Esophagus muscularis mucosa (tissue), 4 donors: Measurements from ENCODE around the gene CRYL1. TPM values are rescaled to one million over a fixed set of nuclear protein-coding genes. Genes with fewer than 3 reads are reported as not detected.

ENCODE experiments used
- DNase-seq: peaks from one replicate; pipeline ENCODE4 v3.0.0-alpha.2; 2017; ENCODE audit errors: extremely low spot score
- H3K27ac ChIP-seq, 4 donors: fragments of 200-600 bp; sonication (generic); replicated peaks in 1 of 4; 1 replicate in 3 of 4; 2 replicates in 1 of 4; pipeline ENCODE4 v1.5.1; 2016 to 2019; ENCODE audit warnings: mild to moderate bottlenecking in 1 of 4
- H3K27me3 ChIP-seq, 4 donors: fragments of 200-600 bp; sonication (generic); one replicate each; pipeline versions ENCODE4 v1.5.1 to v1.6.0; 2016 to 2019
- H3K36me3 ChIP-seq, 4 donors: fragments of 200-600 bp; sonication (generic); one replicate each; pipeline ENCODE4 v1.5.1; 2016 to 2019
- H3K4me1 ChIP-seq, 4 donors: fragments of 200-600 bp; sonication (generic); one replicate each; pipeline ENCODE4 v1.5.1; 2016 to 2019
- H3K4me3 ChIP-seq, 4 donors: fragments of 200-600 bp; sonication (generic); 1 replicate in 2 of 4; 2 replicates in 2 of 4; pipeline ENCODE4 v1.5.1; 2016 to 2019; ENCODE audit warnings: mild to moderate bottlenecking in 4 of 4, moderate library complexity in 1 of 4
- H3K9me3 ChIP-seq, 4 donors: fragments of 200-600 bp; sonication (generic); 1 replicate in 3 of 4; 2 replicates in 1 of 4; pipeline ENCODE4 v1.5.1; 2016 to 2019
- CTCF ChIP-seq, 3 experiments: fragments of 200-600 bp in 2 of 3; fragments of 450-650 bp in 1 of 3; sonication (generic) in 2 of 3; IDR thresholded peaks; one replicate each; pipeline ENCODE4 v1.5.1; 2017 to 2019; ENCODE audit warnings: antibody characterized with exemption in 3 of 3, mild to moderate bottlenecking in 2 of 3, moderate library complexity in 1 of 3
- EP300 ChIP-seq: sonication (generic); formaldehyde crosslinking; IDR thresholded peaks from one replicate; pipeline ENCODE4 v1.6.1; 2017; ENCODE audit warnings: antibody characterized with exemption
- POLR2A ChIP-seq: fragments of 450-650 bp; IDR thresholded peaks from one replicate; pipeline ENCODE4 v1.6.1; 2017; ENCODE audit warnings: antibody characterized with exemption, moderate library complexity, mild to moderate bottlenecking, low read depth
- POLR2AphosphoS5 ChIP-seq, 2 donors: sonication (generic); formaldehyde crosslinking; IDR thresholded peaks; one replicate each; pipeline ENCODE4 v1.6.1; 2017; ENCODE audit warnings: antibody characterized with exemption in 2 of 2
- WGBS: methylation state at CpG from one replicate; pipeline ENCODE4 v1.1.5; 2018; 5-methylcytosine and 5-hydroxymethylcytosine counted together
- intact Hi-C: fragments of 100-400 bp; cut with DNase I; formaldehyde crosslinking; loops from one replicate; pipeline ENCODE4 v1.15.1; 2023
- total RNA-seq, 4 donors: library from RNA; depleted of rRNA; stranded (reverse); fragments of >200 nt; gene quantifications; one replicate each; pipeline versions ENCODE4 v1.1.0 to v1.2.1, GENCODE V29; 2016

The CRYL1 gene
- total RNA-seq, 4 donors from 2014 or later: 42.3 to 59.3 (median 45.4) TPM

GRCh38 chr13:20426766-20427448 is 98.8 kb downstream of the CRYL1 start:
- TF ChIP-seq CTCF (IDR thresholded peaks at IDR 0.05): no peak
- no peak for TF ChIP-seq POLR2AphosphoS5 (IDR thresholded peaks at IDR 0.05)
- TF ChIP-seq EP300: no peak
- no peak for TF ChIP-seq POLR2A
- Histone ChIP-seq H3K27ac (no peak overlapping the region), H3K4me1 (peaks cover 0 to 7% (median 0%) of the 10 kb centered on the region in 4 donors), H3K27me3 (no peaks in the 10 kb centered on the region), H3K9me3 (no peaks in the 10 kb centered on the region), H3K36me3 (peaks cover 4 to 63% (median 30%) of the 10 kb centered on the region in 4 donors), H3K4me3 (no peak overlapping the region)
- intact Hi-C loops: no loop called here
- 62% methylated on average over 11 of the region's 11 CpGs for WGBS
- DNase-seq: peak; percentile 86

GRCh38 chr13:20425819-20426219 is 99.8 kb downstream of the CRYL1 start:
- no peak for TF ChIP-seq POLR2A
- no peak for TF ChIP-seq EP300
- no peak for TF ChIP-seq POLR2AphosphoS5 (IDR thresholded peaks at IDR 0.05)
- no peak for TF ChIP-seq CTCF (IDR thresholded peaks at IDR 0.05)
- Histone ChIP-seq H3K27me3 (no peaks in the 10 kb centered on the region), H3K4me1 (peaks cover 0 to 7% (median 0%) of the 10 kb centered on the region in 4 donors), H3K9me3 (no peaks in the 10 kb centered on the region), H3K27ac (no peak overlapping the region), H3K4me3 (no peak overlapping the region), H3K36me3 (peaks cover 4 to 54% (median 23%) of the 10 kb centered on the region in 4 donors)
- intact Hi-C loops: no loop called here
- 90% methylated on average over 7 of the region's 7 CpGs for WGBS
- peak; percentile 82 for DNase-seq

GRCh38 chr13:20424949-20425348 is 100.7 kb downstream of the CRYL1 start:
- Histone ChIP-seq H3K4me1 (peaks cover 4 to 7% (median 5%) of the 10 kb centered on the region in 4 donors), H3K9me3 (no peaks in the 10 kb centered on the region), H3K36me3 (peaks cover 0 to 45% (median 20%) of the 10 kb centered on the region in 4 donors), H3K27me3 (no peaks in the 10 kb centered on the region), H3K27ac (no peak overlapping the region), H3K4me3 (no peak overlapping the region)
- no peak for DNase-seq
- WGBS: 76% methylated on average over 12 of the region's 12 CpGs
- TF ChIP-seq EP300 (no peak), CTCF (IDR thresholded peaks at IDR 0.05) (no peak), POLR2A (no peak), POLR2AphosphoS5 (IDR thresholded peaks at IDR 0.05) (no peak)
- intact Hi-C loops: no loop called here

- Histone ChIP-seq H3K27ac (no peak overlapping the region), H3K36me3 (peaks cover 0 to 40% (median 17%) of the 10 kb centered on the region in 4 donors)
- 72% methylated on average over 8 of the region's 8 CpGs for WGBS
These were observed 101.2 kb downstream of the CRYL1 start for GRCh38 chr13:20424559-20424852.

More at GRCh38 chr13:20424559-20424852, 101.2 kb downstream of the CRYL1 start:
- H3K9me3 ChIP-seq: no peaks in the 10 kb centered on the region
- H3K4me3 ChIP-seq: no peak overlapping the region
- no peak for DNase-seq
- peaks cover 7 to 9% (median 8%) of the 10 kb centered on the region in 4 donors for H3K4me1 ChIP-seq
- no peaks in the 10 kb centered on the region for H3K27me3 ChIP-seq
- TF ChIP-seq CTCF (IDR thresholded peaks at IDR 0.05) (no peak), POLR2A (no peak), EP300 (no peak), POLR2AphosphoS5 (IDR thresholded peaks at IDR 0.05) (no peak)
- intact Hi-C loops: no loop called here
